KMS-11 (cell line): Measurements from ENCODE around the gene KRTAP4-2.
"Not testable (repeated sequence)": the region's sequence is repeated elsewhere in the genome, so short reads cannot be mapped to it uniquely, and the experiment has no call there.

Source experiments
- H2AFZ ChIP-seq: fragments of 200-600 bp; sonication (generic); 2 replicates; pipeline ENCODE4 v1.6.1; 2016; ENCODE audit warnings: antibody characterized with exemption, mixed run types, low read depth
- H3K27ac ChIP-seq: fragments of 200-600 bp; sonication (generic); 2 replicates; pipeline ENCODE4 v1.6.1; 2016; ENCODE audit warnings: mild to moderate bottlenecking, mixed run types
- H3K27me3 ChIP-seq: fragments of 200-600 bp; sonication (generic); 2 replicates; pipeline ENCODE4 v1.6.1; 2017; ENCODE audit warnings: mild to moderate bottlenecking, low read depth, mixed run types, moderate library complexity; ENCODE audit not compliant: insufficient read depth
- H3K36me3 ChIP-seq: fragments of 200-600 bp; sonication (generic); 2 replicates; pipeline ENCODE4 v1.6.1; 2017; ENCODE audit warnings: mild to moderate bottlenecking, mixed run types; ENCODE audit not compliant: insufficient read depth
- H3K4me1 ChIP-seq: fragments of 200-600 bp; sonication (generic); 2 replicates; pipeline ENCODE4 v1.6.1; 2016; ENCODE audit warnings: mild to moderate bottlenecking, low read depth, mixed run types; ENCODE audit not compliant: poor library complexity, severe bottlenecking
- H3K4me2 ChIP-seq: fragments of 200-600 bp; sonication (generic); 2 replicates; pipeline ENCODE4 v1.7.0; 2016; ENCODE audit warnings: mild to moderate bottlenecking, mixed run types
- H3K4me3 ChIP-seq: fragments of 200-600 bp; sonication (generic); IDR thresholded peaks from 2 replicates; pipeline ENCODE4 v1.6.1; 2017; ENCODE audit warnings: low read depth, low read length, mixed read lengths; ENCODE audit not compliant: insufficient read depth
- H3K79me2 ChIP-seq: fragments of 200-600 bp; sonication (generic); 2 replicates; pipeline ENCODE4 v1.6.1; 2016; ENCODE audit warnings: low read depth, mixed run types; ENCODE audit not compliant: insufficient read depth
- H3K9ac ChIP-seq: fragments of 200-600 bp; sonication (generic); 2 replicates; pipeline ENCODE4 v1.6.1; 2016; ENCODE audit warnings: mild to moderate bottlenecking, mixed run types
- H4K20me1 ChIP-seq: fragments of 200-600 bp; sonication (generic); 2 replicates; pipeline ENCODE4 v1.6.1; 2016; ENCODE audit warnings: mild to moderate bottlenecking, mixed run types; ENCODE audit not compliant: insufficient read depth
- TF ChIP-seq, protein P1 (sequence below): fragments of 200-600 bp; sonication (generic); conservative IDR thresholded peaks from 2 replicates; pipeline ENCODE4 v1.6.1; 2017; ENCODE audit warnings: low read depth, mild to moderate bottlenecking, antibody characterized with exemption, low read length, moderate library complexity, mixed read lengths

Gene KRTAP4-2

DNA sequence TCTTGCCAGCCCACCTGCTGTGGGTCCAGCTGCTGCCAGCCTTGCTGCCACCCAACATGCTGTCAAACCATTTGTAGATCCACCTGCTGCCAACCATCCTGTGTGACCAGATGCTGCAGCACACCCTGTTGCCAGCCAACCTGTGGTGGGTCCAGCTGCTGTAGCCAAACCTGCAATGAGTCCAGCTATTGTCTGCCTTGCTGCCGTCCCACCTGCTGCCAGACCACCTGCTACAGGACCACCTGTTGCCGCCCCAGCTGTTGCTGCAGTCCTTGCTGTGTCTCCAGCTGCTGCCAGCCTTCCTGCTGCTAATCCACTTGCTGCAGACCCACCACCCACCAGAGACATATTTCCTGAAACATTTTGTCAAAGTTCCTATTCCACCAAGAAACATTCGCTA lies 12.3 kb upstream of the KRTAP4-2 start:
- no peak overlapping the region for H3K4me2 ChIP-seq
- H2AFZ ChIP-seq = no peak overlapping the region
- H3K27me3 ChIP-seq = no peaks in the 10 kb centered on the region
- TF ChIP-seq, protein P1, sequence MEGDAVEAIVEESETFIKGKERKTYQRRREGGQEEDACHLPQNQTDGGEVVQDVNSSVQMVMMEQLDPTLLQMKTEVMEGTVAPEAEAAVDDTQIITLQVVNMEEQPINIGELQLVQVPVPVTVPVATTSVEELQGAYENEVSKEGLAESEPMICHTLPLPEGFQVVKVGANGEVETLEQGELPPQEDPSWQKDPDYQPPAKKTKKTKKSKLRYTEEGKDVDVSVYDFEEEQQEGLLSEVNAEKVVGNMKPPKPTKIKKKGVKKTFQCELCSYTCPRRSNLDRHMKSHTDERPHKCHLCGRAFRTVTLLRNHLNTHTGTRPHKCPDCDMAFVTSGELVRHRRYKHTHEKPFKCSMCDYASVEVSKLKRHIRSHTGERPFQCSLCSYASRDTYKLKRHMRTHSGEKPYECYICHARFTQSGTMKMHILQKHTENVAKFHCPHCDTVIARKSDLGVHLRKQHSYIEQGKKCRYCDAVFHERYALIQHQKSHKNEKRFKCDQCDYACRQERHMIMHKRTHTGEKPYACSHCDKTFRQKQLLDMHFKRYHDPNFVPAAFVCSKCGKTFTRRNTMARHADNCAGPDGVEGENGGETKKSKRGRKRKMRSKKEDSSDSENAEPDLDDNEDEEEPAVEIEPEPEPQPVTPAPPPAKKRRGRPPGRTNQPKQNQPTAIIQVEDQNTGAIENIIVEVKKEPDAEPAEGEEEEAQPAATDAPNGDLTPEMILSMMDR = no peak
- H3K4me3 ChIP-seq = no peak overlapping the region
- no peaks in the 10 kb centered on the region for H3K79me2 ChIP-seq
- no peaks in the 10 kb centered on the region for H3K36me3 ChIP-seq
- H4K20me1 ChIP-seq = no peaks in the 10 kb centered on the region
- no peaks in the 10 kb centered on the region for H3K4me1 ChIP-seq
- H3K9ac ChIP-seq = no peak overlapping the region
- no peak overlapping the region for H3K27ac ChIP-seq

DNA sequence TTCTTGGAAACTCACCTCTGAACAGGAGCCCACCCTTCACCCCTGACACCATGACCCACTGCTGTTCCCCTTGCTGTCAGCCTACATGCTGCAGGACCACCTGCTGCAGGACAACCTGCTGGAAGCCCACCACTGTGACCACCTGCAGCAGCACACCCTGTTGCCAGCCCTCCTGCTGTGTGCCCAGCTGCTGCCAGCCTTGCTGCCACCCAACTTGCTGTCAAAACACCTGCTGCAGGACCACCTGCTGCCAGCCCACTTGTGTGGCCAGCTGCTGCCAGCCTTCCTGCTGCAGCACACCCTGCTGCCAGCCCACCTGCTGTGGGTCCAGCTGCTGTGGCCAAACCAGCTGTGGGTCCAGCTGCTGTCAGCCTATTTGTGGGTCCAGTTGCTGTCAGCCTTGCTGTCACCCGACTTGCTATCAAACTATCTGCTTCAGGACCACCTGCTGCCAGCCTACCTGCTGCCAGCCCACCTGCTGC lies 11.9 kb upstream of the KRTAP4-2 start, which contains the start of gene KRTAP9-1:
TSS of gene KRTAP9-1 (plus strand) at position 51 of the 482 bp plus-strand sequence. CDS start at position 51, 0 bp downstream.
- H3K36me3 ChIP-seq, H3K9ac ChIP-seq, H3K27me3 ChIP-seq, H3K4me3 ChIP-seq, H3K79me2 ChIP-seq, H4K20me1 ChIP-seq, H3K4me2 ChIP-seq, H3K27ac ChIP-seq, H2AFZ ChIP-seq, H3K4me1 ChIP-seq: not testable (repeated sequence)

DNA sequence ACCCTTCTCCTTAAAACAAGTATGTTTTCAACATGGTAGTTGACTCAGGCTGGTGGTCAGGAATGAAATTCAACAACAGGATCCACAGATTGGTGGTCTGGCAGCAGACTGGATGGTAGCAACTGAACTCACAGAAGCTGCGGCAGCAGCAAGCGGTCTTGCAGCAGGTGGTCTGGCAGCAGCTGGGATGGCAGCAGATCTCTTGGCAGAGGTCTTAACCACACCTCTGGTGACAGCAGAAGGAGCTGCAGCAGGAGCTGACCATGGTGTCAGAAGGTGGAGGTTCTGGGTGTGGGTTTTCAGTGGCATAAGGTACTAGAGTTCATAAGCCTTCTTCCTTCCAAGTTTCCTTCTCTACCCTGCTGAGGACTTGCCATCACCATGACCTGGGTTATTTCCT lies 8.9 kb upstream of the KRTAP4-2 start:
- H2AFZ ChIP-seq = no peak overlapping the region
- no peaks in the 10 kb centered on the region for H3K27me3 ChIP-seq
- H3K4me1 ChIP-seq = no peaks in the 10 kb centered on the region

DNA sequence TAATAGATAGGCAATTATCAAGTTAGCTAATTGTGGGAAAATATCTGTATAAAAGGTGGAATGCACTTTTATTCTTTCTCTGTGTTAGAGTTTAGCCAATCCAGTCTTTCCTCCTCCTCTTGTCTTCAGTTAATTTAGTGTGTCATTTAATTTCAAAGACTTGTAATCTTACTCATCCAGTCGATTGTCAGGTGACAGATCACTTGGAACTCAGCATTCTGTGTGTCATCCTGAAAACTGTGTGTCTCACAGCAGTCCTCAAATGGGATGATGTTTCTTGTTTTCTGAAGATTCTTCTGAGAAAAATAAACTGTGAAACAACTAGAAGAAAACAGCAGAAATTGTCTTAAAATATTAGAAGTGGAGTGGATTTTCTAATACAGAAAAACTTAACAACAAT lies 7.0 kb upstream of the KRTAP4-2 start:
- Histone ChIP-seq H2AFZ (no peak overlapping the region), H3K27me3 (no peaks in the 10 kb centered on the region), H3K4me2 (no peak overlapping the region), H3K36me3 (no peaks in the 10 kb centered on the region), H3K4me3 (no peak overlapping the region), H3K27ac (no peak overlapping the region), H4K20me1 (no peaks in the 10 kb centered on the region), H3K9ac (no peak overlapping the region), H3K79me2 (no peaks in the 10 kb centered on the region), H3K4me1 (no peaks in the 10 kb centered on the region)
- TF ChIP-seq, protein P1 = no peak

More for the DNA sequence above, 8.9 kb upstream of the KRTAP4-2 start:
- H4K20me1 ChIP-seq = no peaks in the 10 kb centered on the region
- no peak overlapping the region for H3K27ac ChIP-seq
- H3K79me2 ChIP-seq = no peaks in the 10 kb centered on the region
- H3K36me3 ChIP-seq = no peaks in the 10 kb centered on the region
- H3K4me2 ChIP-seq = no peak overlapping the region
- H3K9ac ChIP-seq = no peak overlapping the region
- TF ChIP-seq, protein P1 = no peak
- no peak overlapping the region for H3K4me3 ChIP-seq

DNA sequence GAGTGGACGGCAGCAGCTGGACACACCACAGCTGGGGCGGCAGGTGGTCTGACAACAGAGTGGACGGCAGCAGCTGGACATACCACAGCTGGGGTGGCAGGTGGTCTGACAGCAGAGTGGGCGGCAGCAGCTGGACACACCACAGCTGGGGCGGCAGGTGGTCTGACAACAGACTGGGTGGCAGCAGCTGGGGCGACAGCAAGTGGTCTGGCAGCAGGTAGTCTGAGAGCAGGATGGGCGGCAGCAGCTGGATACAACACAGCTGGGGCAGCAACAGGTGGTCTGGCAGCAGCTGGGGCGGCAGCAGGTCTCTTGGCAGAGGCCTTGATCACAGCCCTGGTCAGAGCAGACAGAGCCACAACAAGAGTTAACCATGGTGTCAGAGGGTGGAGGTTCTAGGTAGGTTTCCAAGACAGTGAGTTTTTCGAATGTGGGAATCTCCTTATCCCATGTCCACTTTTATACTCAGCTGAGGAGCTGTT lies 6.5 kb upstream of the KRTAP4-2 start, which contains the start of gene KRTAP4-1:
TSS of gene KRTAP4-1 (minus strand) at position 432 of the 482 bp plus-strand sequence. CDS start at position 375, 57 bp downstream.
- H3K9ac ChIP-seq = no peak within 1 kb of the TSS
- no peaks in the 10 kb centered on the region for H3K36me3 ChIP-seq
- H3K27me3 ChIP-seq = no peaks in the 10 kb centered on the region
- no peaks in the 10 kb centered on the region for H3K79me2 ChIP-seq
- no peak within 1 kb of the TSS for H3K4me3 ChIP-seq
- no peaks in the 10 kb centered on the region for H4K20me1 ChIP-seq
- H3K4me1 ChIP-seq = no peaks in the 10 kb centered on the region
- H3K4me2 ChIP-seq = no peak within 1 kb of the TSS
- no peak within 1 kb of the TSS for H3K27ac ChIP-seq
- H2AFZ ChIP-seq = no peak within 1 kb of the TSS
- TF ChIP-seq, protein P1 = no peak
